Measurements from ENCODE around the gene AGBL4.

AGBL4 gene

GRCh38 chr1:48720929-48721328, 1302.8 kb downstream of the AGBL4 start:
- DNase-seq (ENCODE audit: low read depth) = no peak

- DNase-seq (ENCODE audit: low read depth) = no peak
Measured at GRCh38 chr1:48718705-48719104, 1305.0 kb downstream of the AGBL4 start.

DNA sequence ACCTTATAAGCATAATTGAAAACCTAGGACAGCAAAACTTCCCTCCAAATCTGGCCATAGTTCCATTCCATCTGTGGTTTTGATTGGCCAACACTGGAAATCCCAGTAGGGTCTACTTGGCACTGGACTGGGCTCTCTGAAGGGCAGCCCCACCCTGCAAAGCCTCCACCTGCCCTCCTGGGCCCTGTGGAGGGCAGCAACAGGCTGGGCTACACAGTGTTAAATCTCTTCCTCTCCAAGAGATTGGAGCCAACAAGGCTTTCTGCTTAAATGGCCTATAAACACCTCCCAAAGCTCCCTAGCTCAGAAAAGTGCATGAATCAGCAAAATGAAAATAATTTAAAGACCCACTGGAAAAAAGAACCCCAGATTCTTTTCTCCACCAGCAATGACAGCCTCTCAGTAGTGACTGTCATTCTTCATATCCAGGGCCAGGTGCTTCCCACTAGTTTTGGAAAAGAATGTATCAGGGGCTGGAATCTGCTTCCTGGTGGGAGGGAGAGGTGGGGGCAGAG, 1305.6 kb downstream of the AGBL4 start:
- no peak for DNase-seq (ENCODE audit: low read depth)

GRCh38 chr1:48717082-48717481, 1306.7 kb downstream of the AGBL4 start:
- DNase-seq (ENCODE audit: low read depth) = no peak

DNA sequence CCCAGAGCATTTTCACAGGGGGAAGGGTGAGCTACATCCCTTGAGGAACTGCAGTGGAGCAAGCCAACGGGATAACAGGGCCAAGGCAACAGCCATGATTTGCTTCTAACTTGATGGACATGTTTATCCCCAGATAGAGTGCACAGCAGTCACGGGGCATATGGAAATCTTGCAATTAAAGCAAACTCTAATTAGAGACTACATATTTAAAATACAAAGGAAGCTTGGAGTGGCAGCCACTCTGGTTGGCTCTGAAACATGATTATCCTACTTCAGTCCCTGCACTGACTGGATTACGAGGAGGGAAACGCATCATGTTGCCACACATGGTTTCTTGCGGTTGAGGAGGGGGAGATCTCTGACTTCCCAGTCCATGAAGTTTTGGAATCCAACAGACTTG, 1307.8 kb downstream of the AGBL4 start:
- DNase-seq (ENCODE audit: low read depth) = no peak

DNA sequence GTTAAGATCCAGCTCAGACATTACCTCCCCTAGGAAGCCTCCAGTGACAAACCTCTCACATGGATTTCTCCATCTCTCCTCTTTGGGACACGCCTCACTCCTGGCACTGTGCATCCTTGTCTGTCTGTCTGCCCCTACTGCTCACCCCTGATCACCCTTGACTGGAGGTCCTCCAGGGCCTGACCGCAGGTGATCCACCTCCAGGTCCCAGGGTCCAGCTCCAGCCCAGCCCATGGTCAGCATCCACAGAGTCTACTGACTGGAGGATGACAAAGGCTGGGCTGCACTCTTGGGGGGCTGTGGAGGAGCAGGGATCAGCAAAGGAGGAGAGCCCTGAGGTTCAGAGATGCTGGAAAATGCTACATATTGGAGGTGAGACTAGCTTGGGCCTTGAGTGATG, 1312.8 kb downstream of the AGBL4 start:
- no peak for DNase-seq (ENCODE audit: low read depth)

DNA sequence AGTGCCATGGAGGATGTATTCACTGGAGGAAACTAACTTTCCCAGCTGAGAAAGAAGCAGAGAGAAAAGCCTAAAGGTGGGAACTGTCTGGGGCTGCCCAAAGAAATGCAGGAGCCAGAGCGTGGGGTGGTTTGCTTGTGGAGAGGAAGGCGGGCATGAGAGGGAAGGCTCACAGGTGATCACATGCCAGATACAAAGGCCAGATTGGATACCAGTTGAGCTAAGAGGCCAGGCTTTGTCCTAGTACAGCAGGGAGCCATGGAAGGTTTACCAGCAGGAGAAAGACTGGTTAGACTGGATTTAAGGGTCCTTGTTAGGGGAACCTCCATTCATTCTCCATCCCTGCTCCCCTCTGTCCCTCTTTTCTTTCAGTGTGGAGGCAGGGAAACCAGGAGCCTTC, 1313.4 kb downstream of the AGBL4 start:
- DNase-seq (ENCODE audit: low read depth) = no peak

DNA sequence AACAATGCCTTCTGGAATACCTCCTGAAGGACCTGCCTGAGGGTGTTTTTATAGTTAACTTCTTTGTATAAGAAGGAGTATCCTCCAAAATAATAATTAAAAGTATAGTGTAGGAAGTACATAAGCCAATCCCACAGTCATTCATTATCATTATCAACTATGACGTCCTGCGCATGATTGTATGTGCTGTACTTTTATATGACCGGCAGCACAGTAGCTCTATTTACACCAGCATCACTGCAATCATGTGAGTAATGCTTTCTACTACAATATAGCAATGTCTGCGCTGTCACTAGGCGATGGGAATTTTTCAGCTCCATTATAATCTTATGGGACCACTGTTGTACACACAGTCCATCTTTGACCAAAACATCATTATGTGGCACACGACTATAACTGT, 1319.0 kb downstream of the AGBL4 start:
- no peak for DNase-seq (ENCODE audit: low read depth)

DNA sequence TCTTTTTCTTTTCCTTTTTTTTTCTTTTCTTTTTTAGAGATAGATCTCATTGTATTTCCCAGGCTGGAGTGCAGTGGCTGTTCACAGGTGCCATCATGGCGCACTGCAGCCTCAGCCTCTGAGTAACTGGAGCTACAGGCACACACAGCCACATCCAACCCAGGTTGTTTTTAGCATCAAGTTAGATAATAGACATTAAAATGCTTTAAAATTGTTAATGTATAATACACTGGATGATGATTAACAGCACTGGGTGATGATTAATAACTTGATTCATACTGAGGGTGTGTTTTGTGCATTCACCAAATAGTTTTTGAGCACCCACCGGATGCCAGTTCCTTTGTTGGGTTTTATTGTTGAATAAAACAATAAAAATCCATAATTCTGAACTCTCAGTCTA, 1322.3 kb downstream of the AGBL4 start:
- DNase-seq (ENCODE audit: low read depth) = no peak

- no peak for DNase-seq (ENCODE audit: low read depth)
Measured at GRCh38 chr1:48697066-48697707, 1326.6 kb downstream of the AGBL4 start.

DNA sequence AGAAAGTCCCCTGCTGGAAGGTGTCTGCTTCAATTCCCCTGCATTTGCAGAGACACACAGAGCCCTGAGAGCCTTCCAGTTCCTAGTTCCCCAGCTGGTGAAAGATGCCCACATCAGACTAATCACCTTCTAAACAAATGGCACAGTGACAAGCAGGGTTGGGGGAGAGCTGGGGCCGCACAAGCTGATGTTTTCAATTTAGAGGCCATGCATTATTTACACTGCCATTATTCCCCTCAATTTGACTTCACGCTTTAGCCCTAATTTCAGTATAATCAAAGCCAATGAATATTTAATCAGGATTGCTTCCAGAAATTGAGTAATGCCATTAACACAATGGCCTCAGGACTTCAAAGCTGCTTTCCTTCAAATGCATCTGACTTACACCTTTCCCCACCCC, 1328.6 kb downstream of the AGBL4 start:
- DNase-seq (ENCODE audit: low read depth) = no peak

DNA sequence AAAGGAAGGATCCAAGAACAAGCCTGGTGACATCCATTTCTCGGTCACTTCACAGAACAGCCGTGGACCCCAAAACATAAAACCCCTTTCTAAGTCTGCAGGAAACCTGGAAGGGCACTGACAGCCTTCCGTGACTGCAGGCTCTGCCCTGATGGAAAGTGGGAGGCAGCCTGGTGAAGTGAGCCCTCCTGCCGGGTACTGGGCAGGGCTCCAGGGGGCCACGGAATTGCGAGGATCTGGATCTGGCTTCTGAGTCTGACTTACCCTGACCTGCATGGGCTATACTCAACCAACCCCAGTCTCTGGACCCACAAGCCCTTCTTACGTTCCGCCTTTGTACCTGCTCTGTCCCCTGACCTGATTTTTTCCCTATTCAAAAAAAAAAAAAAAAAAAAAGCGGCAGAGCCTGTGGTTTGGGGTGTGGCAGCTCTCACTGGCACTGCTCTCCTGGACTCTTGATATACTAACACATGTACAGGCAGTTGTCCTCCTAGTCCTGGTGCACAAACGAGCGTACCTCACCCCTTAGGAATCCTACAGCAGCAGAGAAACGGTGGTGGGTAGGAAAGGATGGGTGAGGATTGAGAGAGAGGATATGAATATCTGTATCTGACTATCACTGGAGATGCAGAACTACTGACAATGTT, 1330.0 kb downstream of the AGBL4 start:
- no peak for DNase-seq (ENCODE audit: low read depth)

GRCh38 chr1:48693180-48693579, 1330.6 kb downstream of the AGBL4 start:
- DNase-seq (ENCODE audit: low read depth) = no peak

DNA sequence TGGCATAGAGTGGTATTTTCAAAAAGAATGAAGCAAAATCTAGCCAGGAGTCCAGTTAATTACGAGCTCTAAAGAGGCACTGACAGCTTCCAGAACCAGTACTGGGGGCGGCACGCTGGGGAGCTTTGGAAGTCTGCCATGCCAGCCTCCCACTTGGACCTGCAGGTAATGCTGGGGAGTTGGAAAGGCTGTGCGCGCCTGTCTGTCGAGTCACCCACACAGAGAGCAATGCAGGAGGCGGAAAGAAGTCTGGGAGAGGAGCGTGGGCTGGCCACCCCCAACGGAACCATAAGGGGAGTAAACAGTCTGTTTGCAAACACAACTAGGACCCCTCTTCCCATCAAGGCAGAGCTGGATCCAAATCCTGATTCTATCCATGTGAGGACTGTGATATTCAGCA, 1331.5 kb downstream of the AGBL4 start:
- no peak for DNase-seq (ENCODE audit: low read depth)

GRCh38 chr1:48691429-48692001, 1332.2 kb downstream of the AGBL4 start:
- no peak for DNase-seq (ENCODE audit: low read depth)

- no peak for DNase-seq (ENCODE audit: low read depth)
Measured at GRCh38 chr1:48688102-48688760, 1335.5 kb downstream of the AGBL4 start.

GRCh38 chr1:48687282-48688045, 1336.3 kb downstream of the AGBL4 start:
- DNase-seq (ENCODE audit: low read depth) = no peak

- no peak for DNase-seq (ENCODE audit: low read depth)
Measured at GRCh38 chr1:48686159-48686558, 1337.6 kb downstream of the AGBL4 start.

- no peak for DNase-seq (ENCODE audit: low read depth)
Measured at GRCh38 chr1:48684381-48684780, 1339.4 kb downstream of the AGBL4 start.

DNA sequence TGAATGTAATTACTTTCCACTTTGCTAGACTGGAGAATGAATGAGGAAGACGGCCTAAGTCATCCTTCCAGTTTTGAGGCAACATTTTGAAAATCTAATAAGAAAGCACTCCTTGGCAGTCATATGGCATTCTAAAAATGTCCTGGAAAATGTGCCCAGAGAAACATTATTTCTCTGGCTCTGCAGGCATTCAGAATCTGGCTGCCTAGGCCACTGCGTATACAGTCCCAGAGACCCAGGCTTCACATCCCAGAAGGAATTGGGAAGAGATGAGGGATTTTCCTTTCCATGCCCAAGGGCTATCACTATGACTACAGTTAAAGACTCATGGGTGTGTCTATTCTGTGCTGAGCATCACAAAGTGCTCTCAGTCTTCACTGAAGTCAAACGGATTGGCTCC, 1339.9 kb downstream of the AGBL4 start:
- DNase-seq (ENCODE audit: low read depth) = no peak

- no peak for DNase-seq (ENCODE audit: low read depth)
Measured at GRCh38 chr1:48681476-48682305, 1342.1 kb downstream of the AGBL4 start.

All from non-pigmented ciliary epithelial cell (primary cell).